K562 (cell line): ENCODE measurements around the gene TMEM217.

ENCODE experiments used
- POLR2AphosphoS5 ChIP-seq: IDR thresholded peaks from 2 replicates; pipeline ENCODE4 v1.6.1; 2011; ENCODE audit warnings: mild to moderate bottlenecking, low read depth, low read length, moderate library complexity; ENCODE audit not compliant: control insufficient read depth, insufficient read depth
- ZNF717 ChIP-seq: fragments of 250-450 bp; sonication (Bioruptor Pico); IDR thresholded peaks from 2 replicates; pipeline ENCODE4 v1.5.0; 2021
- ZZZ3 ChIP-seq: fragments of 450-650 bp; IDR thresholded peaks from 2 replicates; pipeline ENCODE4 v1.6.1; 2016; ENCODE audit warnings: antibody characterized with exemption, mild to moderate bottlenecking, moderate library complexity
- TF ChIP-seq, protein P1 (sequence below), 2 experiments: fragments of 450-650 bp; formaldehyde crosslinking in 1 of 2; IDR thresholded peaks; 2 replicates each; pipeline versions ENCODE4 v1.4.0 to v1.6.1; 2014 to 2020; ENCODE audit warnings: mild to moderate bottlenecking in 2 of 2, borderline replicate concordance in 1 of 2, low read depth in 1 of 2

DNA sequence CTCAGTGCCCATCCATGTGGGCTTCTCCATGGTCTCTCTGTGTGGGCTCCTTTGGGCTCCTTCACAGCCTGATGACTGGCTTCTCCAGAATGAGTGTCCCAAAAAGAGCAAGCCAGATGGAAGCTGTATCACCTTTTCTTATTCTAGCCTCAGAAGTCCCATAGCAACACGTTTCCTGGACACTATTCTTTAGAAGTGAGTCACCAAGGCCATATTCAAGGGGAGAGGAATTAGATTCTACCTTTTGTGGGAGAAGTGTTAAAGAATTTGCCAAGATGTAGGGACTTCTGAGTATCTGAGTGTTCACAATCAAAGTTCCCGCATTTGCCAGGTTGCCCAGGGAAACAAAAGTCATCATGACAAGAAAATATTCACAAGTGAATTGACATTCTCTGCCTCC lies 21.0 kb downstream of the TMEM217 start:
- no peak for TF ChIP-seq ZNF717
- no peak for TF ChIP-seq POLR2AphosphoS5
- TF ChIP-seq, protein P1, sequence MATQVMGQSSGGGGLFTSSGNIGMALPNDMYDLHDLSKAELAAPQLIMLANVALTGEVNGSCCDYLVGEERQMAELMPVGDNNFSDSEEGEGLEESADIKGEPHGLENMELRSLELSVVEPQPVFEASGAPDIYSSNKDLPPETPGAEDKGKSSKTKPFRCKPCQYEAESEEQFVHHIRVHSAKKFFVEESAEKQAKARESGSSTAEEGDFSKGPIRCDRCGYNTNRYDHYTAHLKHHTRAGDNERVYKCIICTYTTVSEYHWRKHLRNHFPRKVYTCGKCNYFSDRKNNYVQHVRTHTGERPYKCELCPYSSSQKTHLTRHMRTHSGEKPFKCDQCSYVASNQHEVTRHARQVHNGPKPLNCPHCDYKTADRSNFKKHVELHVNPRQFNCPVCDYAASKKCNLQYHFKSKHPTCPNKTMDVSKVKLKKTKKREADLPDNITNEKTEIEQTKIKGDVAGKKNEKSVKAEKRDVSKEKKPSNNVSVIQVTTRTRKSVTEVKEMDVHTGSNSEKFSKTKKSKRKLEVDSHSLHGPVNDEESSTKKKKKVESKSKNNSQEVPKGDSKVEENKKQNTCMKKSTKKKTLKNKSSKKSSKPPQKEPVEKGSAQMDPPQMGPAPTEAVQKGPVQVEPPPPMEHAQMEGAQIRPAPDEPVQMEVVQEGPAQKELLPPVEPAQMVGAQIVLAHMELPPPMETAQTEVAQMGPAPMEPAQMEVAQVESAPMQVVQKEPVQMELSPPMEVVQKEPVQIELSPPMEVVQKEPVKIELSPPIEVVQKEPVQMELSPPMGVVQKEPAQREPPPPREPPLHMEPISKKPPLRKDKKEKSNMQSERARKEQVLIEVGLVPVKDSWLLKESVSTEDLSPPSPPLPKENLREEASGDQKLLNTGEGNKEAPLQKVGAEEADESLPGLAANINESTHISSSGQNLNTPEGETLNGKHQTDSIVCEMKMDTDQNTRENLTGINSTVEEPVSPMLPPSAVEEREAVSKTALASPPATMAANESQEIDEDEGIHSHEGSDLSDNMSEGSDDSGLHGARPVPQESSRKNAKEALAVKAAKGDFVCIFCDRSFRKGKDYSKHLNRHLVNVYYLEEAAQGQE (IDR thresholded peaks at IDR 0.05; ENCODE audit: borderline replicate concordance): no peak
- TF ChIP-seq, protein P1 (CRISPR knock-in tag; IDR thresholded peaks at IDR 0.05; ENCODE audit: low read depth): no peak
- TF ChIP-seq ZZZ3: no peak
